ENCODE data around the gene LMF1.
"Not testable (repeated sequence)": the region's sequence is repeated elsewhere in the genome, so short reads cannot be mapped to it uniquely, and the experiment has no call there.

LMF1 gene

GRCh38 chr16:831571-832413 is 139.0 kb downstream of the LMF1 start:
- no peak for DNase-seq (ENCODE audit: low spot score)

GRCh38 chr16:830871-831570 is 139.8 kb downstream of the LMF1 start:
- no peak for DNase-seq (ENCODE audit: low spot score)

- DNase-seq (ENCODE audit: low spot score): no peak
These were observed 140.5 kb downstream of the LMF1 start for GRCh38 chr16:830107-830870.

- DNase-seq (ENCODE audit: low spot score): no peak
These were observed 141.9 kb downstream of the LMF1 start for GRCh38 chr16:828891-829290.

- no peak for DNase-seq (ENCODE audit: low spot score)
These were observed 143.3 kb downstream of the LMF1 start for GRCh38 chr16:827513-827912.

GRCh38 chr16:825341-826061 is 145.3 kb downstream of the LMF1 start:
- DNase-seq (ENCODE audit: low spot score): no peak

GRCh38 chr16:824601-825000 is 146.2 kb downstream of the LMF1 start:
- DNase-seq (ENCODE audit: low spot score): no peak

GRCh38 chr16:824194-824593 is 146.6 kb downstream of the LMF1 start:
- no peak for DNase-seq (ENCODE audit: low spot score)

GRCh38 chr16:822909-823297 is 147.9 kb downstream of the LMF1 start:
- DNase-seq (ENCODE audit: low spot score): no peak

GRCh38 chr16:822174-822908 is 148.4 kb downstream of the LMF1 start:
- DNase-seq (ENCODE audit: low spot score): no peak

- no peak for DNase-seq (ENCODE audit: low spot score)
These were observed 149.0 kb downstream of the LMF1 start for GRCh38 chr16:821751-822150.

GRCh38 chr16:820748-821147 is 150.0 kb downstream of the LMF1 start:
- no peak for DNase-seq (ENCODE audit: low spot score)

- not testable (repeated sequence) for DNase-seq (ENCODE audit: low spot score)
These were observed 150.8 kb downstream of the LMF1 start for GRCh38 chr16:820044-820408.

GRCh38 chr16:819336-820043 is 151.3 kb downstream of the LMF1 start:
- no peak for DNase-seq (ENCODE audit: low spot score)

GRCh38 chr16:818592-818991 is 152.2 kb downstream of the LMF1 start:
- DNase-seq (ENCODE audit: low spot score): no peak

GRCh38 chr16:818132-818531 is 152.7 kb downstream of the LMF1 start:
- no peak for DNase-seq (ENCODE audit: low spot score)

GRCh38 chr16:817001-817906 is 153.5 kb downstream of the LMF1 start:
- no peak for DNase-seq (ENCODE audit: low spot score)

- DNase-seq (ENCODE audit: low spot score): no peak
These were observed 154.9 kb downstream of the LMF1 start for GRCh38 chr16:815861-816260.

GRCh38 chr16:814974-815373 is 155.8 kb downstream of the LMF1 start:
- DNase-seq (ENCODE audit: low spot score): no peak

- no peak for DNase-seq (ENCODE audit: low spot score)
These were observed 156.8 kb downstream of the LMF1 start for GRCh38 chr16:813916-814412.

All from hematopoietic multipotent progenitor cell treated with erythropoietin and hydrocortisone succinate and interleukin-3 and kit ligand, for 17 days (in vitro differentiated cells).